Endothelial cell of umbilical vein (primary cell): ENCODE data around the gene PKD1. TPM values are rescaled to one million over a fixed set of nuclear protein-coding genes. Genes with fewer than 3 reads are reported as not detected.

Experiments
- BruUV-seq: library from RNA; stranded (reverse); fragments of 400-500 nt; replicated peaks from 2 replicates; lab custom pipeline; 2021; lab: Mats Ljungman, UMichigan
- CTCF ChIA-PET: fragments of 300-600, 350-600 bp; sonication (Branson Sonifier 250); formaldehyde crosslinking; loops from one replicate; lab custom pipeline; 2021; ENCODE audit warnings: antibody characterized with exemption, inconsistent platforms; lab: Charles Lee
- POLR2A ChIA-PET: fragments of 300-600, 350-600 bp; sonication (Branson Sonifier 250); formaldehyde crosslinking; loops from one replicate; lab custom pipeline; 2021; ENCODE audit warnings: antibody characterized with exemption, inconsistent platforms; lab: Charles Lee
- DNase-seq: peaks from one replicate; pipeline ENCODE4 v3.0.0-alpha.2; 2011; ENCODE audit warnings: low read depth, low spot score
- FAIRE-seq: peaks from 2 replicates; lab custom pipeline; 2011; peaks lifted over from hg19 to GRCh38; lab: Jason Lieb, UNC
- H2AFZ ChIP-seq: 2 replicates; pipeline ENCODE4 v1.6.0; 2012; ENCODE audit warnings: low read depth, low read length, control low read depth, inconsistent platforms
- H3K27ac ChIP-seq: 2 replicates; pipeline ENCODE4 v1.5.1; 2011; ENCODE audit warnings: low read depth, mild to moderate bottlenecking, control low read depth, low read length, moderate library complexity; ENCODE audit not compliant: insufficient read depth
- H3K27me3 ChIP-seq, 2 experiments: 2 replicates each; pipeline versions ENCODE4 v1.6.0 to v1.6.1; 2011; ENCODE audit warnings: low read length in 2 of 2, mixed read lengths in 1 of 2; ENCODE audit not compliant: control insufficient read depth in 2 of 2, insufficient read depth in 2 of 2
- H3K36me3 ChIP-seq, 2 experiments: 2 replicates in 1 of 2; 3 replicates in 1 of 2; pipeline ENCODE4 v1.5.1; 2011; ENCODE audit warnings: low read length in 2 of 2, mild to moderate bottlenecking in 1 of 2, moderate library complexity in 1 of 2; ENCODE audit not compliant: control insufficient read depth in 2 of 2, insufficient read depth in 2 of 2; ENCODE audit errors: extremely low read depth in 1 of 2
- H3K4me1 ChIP-seq: 3 replicates; pipeline ENCODE4 v1.5.1; 2011; ENCODE audit warnings: mild to moderate bottlenecking, low read length; ENCODE audit not compliant: control insufficient read depth, insufficient read depth; ENCODE audit errors: extremely low read depth
- H3K4me2 ChIP-seq: 2 replicates; pipeline ENCODE4 v1.6.1; 2011; ENCODE audit warnings: low read length, control low read depth, mixed read lengths; ENCODE audit not compliant: insufficient read depth
- H3K4me3 ChIP-seq, 3 experiments: fragments of 200-600 bp in 1 of 3; sonication (generic), shearing (Covaris generic) in 1 of 3; replicated peaks in 1 of 3; 2 replicates each; pipeline ENCODE4 v1.5.1; 2011 to 2016; ENCODE audit warnings: control low read depth in 3 of 3, low read length in 3 of 3, mild to moderate bottlenecking in 2 of 3, inconsistent platforms in 1 of 3, low read depth in 1 of 3, moderate library complexity in 1 of 3; ENCODE audit not compliant: insufficient read depth in 1 of 3
- H3K79me2 ChIP-seq: 2 replicates; pipeline ENCODE4 v1.6.0; 2012; ENCODE audit warnings: low read length, inconsistent platforms; ENCODE audit not compliant: control insufficient read depth, insufficient read depth
- H3K9ac ChIP-seq: replicated peaks from 2 replicates; pipeline ENCODE3; 2011; ENCODE audit warnings: low read length, control low read depth; ENCODE audit not compliant: insufficient read depth; ENCODE audit errors: extremely low read depth
- H3K9me1 ChIP-seq: replicated peaks from 3 replicates; pipeline ENCODE4 v1.6.0; 2011; ENCODE audit warnings: mild to moderate bottlenecking, low read length; ENCODE audit not compliant: control insufficient read depth, insufficient read depth; ENCODE audit errors: extremely low read depth
- H3K9me3 ChIP-seq: replicated peaks from 2 replicates; pipeline ENCODE4 v1.5.1; 2012; ENCODE audit warnings: low read length, inconsistent platforms; ENCODE audit not compliant: control insufficient read depth, insufficient read depth
- H4K20me1 ChIP-seq: replicated peaks from 2 replicates; pipeline ENCODE3; 2011; ENCODE audit warnings: mild to moderate bottlenecking, low read length; ENCODE audit not compliant: control insufficient read depth, insufficient read depth; ENCODE audit errors: extremely low read depth
- CTCF ChIP-seq, 2 donors: IDR thresholded peaks; 1 replicate in 1 of 2; 2 replicates in 1 of 2; pipeline ENCODE4 v1.5.1; 2011; ENCODE audit warnings: low read length in 2 of 2, mild to moderate bottlenecking in 2 of 2, moderate library complexity in 2 of 2, control low read depth in 1 of 2, inconsistent platforms in 1 of 2, low read depth in 1 of 2; ENCODE audit not compliant: insufficient read depth in 1 of 2; ENCODE audit errors: extremely low read depth in 1 of 2
- EZH2 ChIP-seq: IDR thresholded peaks from 2 replicates; pipeline ENCODE4 v1.6.1; 2012; ENCODE audit warnings: borderline replicate concordance, low read depth, mild to moderate bottlenecking, moderate library complexity, low read length, inconsistent platforms; ENCODE audit not compliant: severe bottlenecking
- FOS ChIP-seq: IDR thresholded peaks from 2 replicates; pipeline ENCODE4 v1.6.1; 2011; ENCODE audit warnings: mild to moderate bottlenecking, low read length, moderate library complexity, borderline replicate concordance; ENCODE audit not compliant: insufficient read depth
- GATA2 ChIP-seq: IDR thresholded peaks from 2 replicates; pipeline ENCODE4 v1.7.0; 2011; ENCODE audit warnings: low read depth, mild to moderate bottlenecking, moderate library complexity, mixed read lengths, low read length; ENCODE audit not compliant: insufficient read length, insufficient read depth
- JUN ChIP-seq: IDR thresholded peaks from 2 replicates; pipeline ENCODE4 v1.6.1; 2011; ENCODE audit warnings: borderline replicate concordance, low read depth; ENCODE audit not compliant: insufficient read length, insufficient read depth
- MYC ChIP-seq: IDR thresholded peaks from one replicate; pipeline ENCODE4 v1.6.1; 2011; ENCODE audit warnings: mild to moderate bottlenecking, low read depth, low read length
- POLR2A ChIP-seq: IDR thresholded peaks from 2 replicates; pipeline ENCODE4 v1.6.1; 2012; ENCODE audit warnings: low read depth, mild to moderate bottlenecking, control low read depth, low read length
- POLR2AphosphoS5 ChIP-seq: IDR thresholded peaks from 2 replicates; pipeline ENCODE4 v1.6.1; 2012; ENCODE audit warnings: low read depth, mild to moderate bottlenecking, control low read depth, low read length, moderate library complexity; ENCODE audit not compliant: insufficient read depth
- dilution Hi-C: fragments of 300-500 bp; cut with MboI; formaldehyde crosslinking; loops from one replicate; pipeline ENCODE4 v1.15.0; 2019; ENCODE audit warnings: low sequenced_read_pairs; ENCODE audit not compliant: extremely low pct_ligation_motif_present
- intact Hi-C: fragments of 100-400 bp; cut with micrococcal nuclease; formaldehyde crosslinking; loops from one replicate; pipeline ENCODE4 v1.10.0; 2022
- polyA plus RNA-seq, 4 experiments: library from polyadenylated mRNA; depleted of rRNA in 3 of 4; stranded (reverse) in 3 of 4; unstranded in 1 of 4; fragments of >200 nt; gene quantifications; 2 replicates each; pipeline versions ENCODE4 v1.2.1 to v1.2.3, GENCODE V29; 2011 to 2012; ENCODE audit warnings: missing spikeins in 1 of 4
- total RNA-seq: library from RNA; stranded (reverse); gene quantifications from 2 replicates; pipeline ENCODE4 v1.2.3, GENCODE V29; 2021
- TF ChIP-seq, protein P1 (sequence below): IDR thresholded peaks from 2 replicates; pipeline ENCODE4 v1.6.1; 2011; ENCODE audit not compliant: insufficient read depth, insufficient read length

Gene PKD1
- total and polyA plus RNA-seq, 2 donors (not counting 3 experiments of a cell fraction or from before 2014, with no cell fraction given) = 52.5 to 102 TPM

GRCh38 chr16:2062801-2063200, 72.9 kb downstream of the PKD1 start:
- no peak for FAIRE-seq
- H3K4me2 ChIP-seq = no peak overlapping the region
- H3K9ac ChIP-seq = no peak overlapping the region
- BruUV-seq = no TSS peak
- no peaks in the 10 kb centered on the region for H3K27me3 ChIP-seq
- H3K36me3 ChIP-seq = peaks cover 0 to 48% of the 10 kb centered on the region in 2 experiments
- H3K27ac ChIP-seq = no peak overlapping the region
- DNase-seq = no peak
- H3K79me2 ChIP-seq = no peaks in the 10 kb centered on the region
- no peaks in the 10 kb centered on the region for H3K4me1 ChIP-seq
- TF ChIP-seq GATA2 (no peak), EZH2 (no peak), FOS (no peak), POLR2AphosphoS5 (no peak), CTCF (IDR thresholded peaks at IDR 0.05; ENCODE audit: extremely low read depth in 1 of 2, insufficient read depth in 1 of 2, low read depth in 1 of 2, low read length in 2 of 2) (no peak), MYC (no peak), JUN (no peak), POLR2A (no peak)
- TF ChIP-seq, protein P1, sequence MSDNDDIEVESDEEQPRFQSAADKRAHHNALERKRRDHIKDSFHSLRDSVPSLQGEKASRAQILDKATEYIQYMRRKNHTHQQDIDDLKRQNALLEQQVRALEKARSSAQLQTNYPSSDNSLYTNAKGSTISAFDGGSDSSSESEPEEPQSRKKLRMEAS = no peak
- H3K4me3 ChIP-seq = no peak overlapping the region
- H3K9me3 ChIP-seq = no peaks in the 10 kb centered on the region
- dilution Hi-C loops (no loop called here), intact Hi-C loops (no loop called here)
- no peaks in the 10 kb centered on the region for H3K9me1 ChIP-seq
- H4K20me1 ChIP-seq = no peaks in the 10 kb centered on the region
- ChIA-PET POLR2A (no interaction called here), CTCF (interaction anchor here (1.1 kb wide), 1 partner anchor 78 kb away, joined by 3 read pairs; no protein-coding TSS in a partner anchor)
- no peak overlapping the region for H2AFZ ChIP-seq
